ENCODE measurements around the gene FKBP15. TPM values are rescaled to one million over a fixed set of nuclear protein-coding genes. Genes with fewer than 3 reads are reported as not detected.

FKBP15 gene
- total and polyA plus RNA-seq, 2 experiments from 2014 or later, result 7.9 to 14.9 TPM

DNA sequence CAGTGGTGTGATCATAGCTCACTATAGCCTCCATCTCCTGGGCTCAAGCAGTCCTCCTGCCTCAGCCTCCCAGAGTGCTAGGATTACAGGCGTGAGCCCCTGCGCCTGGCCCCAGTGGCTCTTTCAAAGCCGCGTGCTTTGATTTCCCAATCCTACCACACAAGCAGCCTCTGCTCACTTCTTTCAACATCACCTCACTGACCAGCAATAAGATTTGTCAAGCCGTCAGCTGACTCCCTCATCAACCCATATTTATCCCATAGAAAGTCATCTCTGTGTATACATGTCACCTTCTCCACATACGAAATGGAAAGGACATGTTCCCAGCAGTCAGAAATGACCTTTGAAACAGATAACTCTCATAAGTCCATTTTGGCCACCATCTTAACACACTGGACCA is 44.3 kb downstream of the FKBP15 start:
- H3K36me3 Mint-ChIP-seq (ENCODE audit: low read depth), result peaks cover 42% of the 10 kb centered on the region
- no peaks in the 10 kb centered on the region; the same call in 1 of the 2 replicates for H4K20me1 ChIP-seq (replicated peaks; ENCODE audit: insufficient read depth)
- TF ChIP-seq ZNF331 (CRISPR knock-in tag; IDR thresholded peaks at IDR 0.05; ENCODE audit: low read depth), result no peak
- TF ChIP-seq EZH2phosphoT487 (IDR thresholded peaks at IDR 0.05; ENCODE audit: unreplicated experiment), result no peak
- TF ChIP-seq, protein P1, sequence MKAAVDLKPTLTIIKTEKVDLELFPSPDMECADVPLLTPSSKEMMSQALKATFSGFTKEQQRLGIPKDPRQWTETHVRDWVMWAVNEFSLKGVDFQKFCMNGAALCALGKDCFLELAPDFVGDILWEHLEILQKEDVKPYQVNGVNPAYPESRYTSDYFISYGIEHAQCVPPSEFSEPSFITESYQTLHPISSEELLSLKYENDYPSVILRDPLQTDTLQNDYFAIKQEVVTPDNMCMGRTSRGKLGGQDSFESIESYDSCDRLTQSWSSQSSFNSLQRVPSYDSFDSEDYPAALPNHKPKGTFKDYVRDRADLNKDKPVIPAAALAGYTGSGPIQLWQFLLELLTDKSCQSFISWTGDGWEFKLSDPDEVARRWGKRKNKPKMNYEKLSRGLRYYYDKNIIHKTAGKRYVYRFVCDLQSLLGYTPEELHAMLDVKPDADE (IDR thresholded peaks at IDR 0.05), result no peak
- TF ChIP-seq ZNF114 (CRISPR knock-in tag; IDR thresholded peaks at IDR 0.05), result no peak
- TF ChIP-seq POLR2AphosphoS5 (IDR thresholded peaks at IDR 0.05; ENCODE audit: low read depth), result no peak
- TF ChIP-seq, protein P2, sequence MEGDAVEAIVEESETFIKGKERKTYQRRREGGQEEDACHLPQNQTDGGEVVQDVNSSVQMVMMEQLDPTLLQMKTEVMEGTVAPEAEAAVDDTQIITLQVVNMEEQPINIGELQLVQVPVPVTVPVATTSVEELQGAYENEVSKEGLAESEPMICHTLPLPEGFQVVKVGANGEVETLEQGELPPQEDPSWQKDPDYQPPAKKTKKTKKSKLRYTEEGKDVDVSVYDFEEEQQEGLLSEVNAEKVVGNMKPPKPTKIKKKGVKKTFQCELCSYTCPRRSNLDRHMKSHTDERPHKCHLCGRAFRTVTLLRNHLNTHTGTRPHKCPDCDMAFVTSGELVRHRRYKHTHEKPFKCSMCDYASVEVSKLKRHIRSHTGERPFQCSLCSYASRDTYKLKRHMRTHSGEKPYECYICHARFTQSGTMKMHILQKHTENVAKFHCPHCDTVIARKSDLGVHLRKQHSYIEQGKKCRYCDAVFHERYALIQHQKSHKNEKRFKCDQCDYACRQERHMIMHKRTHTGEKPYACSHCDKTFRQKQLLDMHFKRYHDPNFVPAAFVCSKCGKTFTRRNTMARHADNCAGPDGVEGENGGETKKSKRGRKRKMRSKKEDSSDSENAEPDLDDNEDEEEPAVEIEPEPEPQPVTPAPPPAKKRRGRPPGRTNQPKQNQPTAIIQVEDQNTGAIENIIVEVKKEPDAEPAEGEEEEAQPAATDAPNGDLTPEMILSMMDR (conservative IDR thresholded peaks at IDR 0.05; ENCODE audit: low read depth in 2 of 2), result no peak
- TF ChIP-seq ZNF462 (CRISPR knock-in tag; IDR thresholded peaks at IDR 0.05), result no peak
- no peak for TF ChIP-seq EZH2 (IDR thresholded peaks at IDR 0.05; ENCODE audit: low read depth, unreplicated experiment)
- TF ChIP-seq STAT1 (IDR thresholded peaks at IDR 0.05; ENCODE audit: unreplicated experiment), result no peak
- TF ChIP-seq CREB1 (CRISPR knock-in tag; IDR thresholded peaks at IDR 0.05; ENCODE audit: low read depth), result no peak
- no peak for TF ChIP-seq JUNB (IDR thresholded peaks at IDR 0.05; ENCODE audit: unreplicated experiment)
- no peak for TF ChIP-seq NANOG (IDR thresholded peaks at IDR 0.05; ENCODE audit: borderline replicate concordance)
- TF ChIP-seq REST (IDR thresholded peaks at IDR 0.05; ENCODE audit: unreplicated experiment), result no peak
- no peak overlapping the region for H3K4me3 ChIP-seq
- no peaks in the 10 kb centered on the region for H3K27me3 ChIP-seq (ENCODE audit: insufficient read depth)
- H3K27ac Mint-ChIP-seq, result no peak overlapping the region
- no peak for DNase-seq (ENCODE audit: low spot score)
- no peaks in the 10 kb centered on the region; the same call in 1 of the 3 replicates for H3K9me3 Mint-ChIP-seq
- H3K27ac ChIP-seq (ENCODE audit: low read depth), result no peak overlapping the region
- no peak overlapping the region for H3K4me2 ChIP-seq
- no peak overlapping the region for H2AFZ ChIP-seq
- H3K36me3 ChIP-seq (ENCODE audit: insufficient read depth), result peaks cover 36% of the 10 kb centered on the region
- H3K4me1 Mint-ChIP-seq, result no peaks in the 10 kb centered on the region
- no peaks in the 10 kb centered on the region for H3F3A ChIP-seq (replicated peaks; ENCODE audit: low read depth)
- no peaks in the 10 kb centered on the region for H3K9me2 ChIP-seq (ENCODE audit: insufficient read depth)
- H3K27me3 Mint-ChIP-seq (ENCODE audit: insufficient read depth, low read depth, poor library complexity), result no peaks in the 10 kb centered on the region
- no peak for ATAC-seq
- no peak overlapping the region for H3K4me3 Mint-ChIP-seq
- no peaks in the 10 kb centered on the region for H3K4me1 ChIP-seq (ENCODE audit: insufficient read depth)
- H3K79me2 ChIP-seq (replicated peaks; ENCODE audit: insufficient read depth), result no peaks in the 10 kb centered on the region

Measured in GM23338 (cell line).